ENCODE results near the gene OVCA2. TPM values are rescaled to one million over a fixed set of nuclear protein-coding genes. Genes with fewer than 3 reads are reported as not detected.

The OVCA2 gene
- total RNA-seq, 1 experiment from 2014 or later = 42.5 TPM

- in situ Hi-C loops (cut with HindIII; ENCODE audit: low pct_unique_long_range_greater_than_20kb, low sequenced_read_pairs) = no loop called here
- DNase-seq (ENCODE audit: low read depth, low spot score) = no peak
- no peak for TF ChIP-seq TCF7L2 (IDR thresholded peaks at IDR 0.05; ENCODE audit: low read depth, low read length)
- TF ChIP-seq, protein P1, sequence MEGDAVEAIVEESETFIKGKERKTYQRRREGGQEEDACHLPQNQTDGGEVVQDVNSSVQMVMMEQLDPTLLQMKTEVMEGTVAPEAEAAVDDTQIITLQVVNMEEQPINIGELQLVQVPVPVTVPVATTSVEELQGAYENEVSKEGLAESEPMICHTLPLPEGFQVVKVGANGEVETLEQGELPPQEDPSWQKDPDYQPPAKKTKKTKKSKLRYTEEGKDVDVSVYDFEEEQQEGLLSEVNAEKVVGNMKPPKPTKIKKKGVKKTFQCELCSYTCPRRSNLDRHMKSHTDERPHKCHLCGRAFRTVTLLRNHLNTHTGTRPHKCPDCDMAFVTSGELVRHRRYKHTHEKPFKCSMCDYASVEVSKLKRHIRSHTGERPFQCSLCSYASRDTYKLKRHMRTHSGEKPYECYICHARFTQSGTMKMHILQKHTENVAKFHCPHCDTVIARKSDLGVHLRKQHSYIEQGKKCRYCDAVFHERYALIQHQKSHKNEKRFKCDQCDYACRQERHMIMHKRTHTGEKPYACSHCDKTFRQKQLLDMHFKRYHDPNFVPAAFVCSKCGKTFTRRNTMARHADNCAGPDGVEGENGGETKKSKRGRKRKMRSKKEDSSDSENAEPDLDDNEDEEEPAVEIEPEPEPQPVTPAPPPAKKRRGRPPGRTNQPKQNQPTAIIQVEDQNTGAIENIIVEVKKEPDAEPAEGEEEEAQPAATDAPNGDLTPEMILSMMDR (IDR thresholded peaks at IDR 0.05) = no peak
- no peaks in the 10 kb centered on the region for H3K36me3 ChIP-seq (ENCODE audit: control insufficient read depth, insufficient read depth, low read length)
- no TSS peak for BruUV-seq (replicated peaks)
- no peaks in the 10 kb centered on the region for H3K9me3 ChIP-seq (ENCODE audit: control insufficient read depth, insufficient read depth, low read depth, low read length)
- H3K4me1 ChIP-seq (ENCODE audit: control insufficient read depth, insufficient read depth, low read length) = no peaks in the 10 kb centered on the region
- ChIA-PET POLR2A (no interaction called here), CTCF (no interaction called here)
- ATAC-seq = no peak
- intact Hi-C loops (cut with micrococcal nuclease; ENCODE audit: unreplicated experiment) = no loop called here
- no peak overlapping the region for H3K4me3 ChIP-seq (ENCODE audit: low read depth in 2 of 2, low read length in 2 of 2)
- H3K27me3 ChIP-seq (ENCODE audit: control insufficient read depth, insufficient read depth, low read length) = no peaks in the 10 kb centered on the region
- H3K27ac ChIP-seq (ENCODE audit: low read length) = no peak overlapping the region
Observed at GRCh38 chr17:2056206-2057174, 14.7 kb downstream of the OVCA2 start.

DNA sequence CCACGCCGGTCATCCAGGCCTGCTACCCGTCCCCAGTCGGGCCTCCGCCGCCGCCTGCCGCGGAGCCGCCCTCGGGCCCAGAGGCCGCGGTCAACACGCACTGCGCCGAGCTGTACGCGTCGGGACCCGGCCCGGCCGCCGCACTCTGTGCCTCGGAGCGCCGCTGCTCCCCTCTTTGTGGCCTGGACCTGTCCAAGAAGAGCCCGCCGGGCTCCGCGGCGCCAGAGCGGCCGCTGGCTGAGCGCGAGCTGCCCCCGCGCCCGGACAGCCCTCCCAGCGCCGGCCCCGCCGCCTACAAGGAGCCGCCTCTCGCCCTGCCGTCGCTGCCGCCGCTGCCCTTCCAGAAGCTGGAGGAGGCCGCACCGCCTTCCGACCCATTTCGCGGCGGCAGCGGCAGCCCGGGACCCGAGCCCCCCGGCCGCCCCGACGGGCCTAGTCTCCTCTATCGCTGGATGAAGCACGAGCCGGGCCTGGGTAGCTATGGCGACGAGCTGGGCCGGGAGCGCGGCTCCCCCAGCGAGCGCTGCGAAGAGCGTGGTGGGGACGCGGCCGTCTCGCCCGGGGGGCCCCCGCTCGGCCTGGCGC, 15.4 kb downstream of the OVCA2 start:
- in situ Hi-C loops (cut with HindIII; ENCODE audit: low pct_unique_long_range_greater_than_20kb, low sequenced_read_pairs) (no loop called here), intact Hi-C loops (cut with micrococcal nuclease; ENCODE audit: unreplicated experiment) (no loop called here)
- H3K4me1 ChIP-seq (ENCODE audit: control insufficient read depth, insufficient read depth, low read length) = no peaks in the 10 kb centered on the region
- ChIA-PET POLR2A (no interaction called here), CTCF (no interaction called here)
- ATAC-seq (no peak), DNase-seq (ENCODE audit: low read depth, low spot score) (no peak)
- BruUV-seq (replicated peaks) = no TSS peak
- no peaks in the 10 kb centered on the region for H3K27me3 ChIP-seq (ENCODE audit: control insufficient read depth, insufficient read depth, low read length)
- H3K9me3 ChIP-seq (ENCODE audit: control insufficient read depth, insufficient read depth, low read depth, low read length) = no peaks in the 10 kb centered on the region
- no peak overlapping the region for H3K27ac ChIP-seq (ENCODE audit: low read length)
- TF ChIP-seq REST (IDR thresholded peaks at IDR 0.05; ENCODE audit: insufficient read depth in 1 of 2, low read depth in 2 of 2, low read length in 1 of 2) = no peak
- TF ChIP-seq, protein P1 (IDR thresholded peaks at IDR 0.05) = no peak
- TF ChIP-seq SIN3A (IDR thresholded peaks at IDR 0.05; ENCODE audit: borderline replicate concordance, insufficient read depth, low read depth, low read length) = no peak
- no peak for TF ChIP-seq TCF7L2 (IDR thresholded peaks at IDR 0.05; ENCODE audit: low read depth, low read length)
- no peak for TF ChIP-seq POLR2AphosphoS5 (IDR thresholded peaks at IDR 0.05; ENCODE audit: low read depth, low read length)
- H3K4me3 ChIP-seq (ENCODE audit: low read depth in 2 of 2, low read length in 2 of 2) = no peak overlapping the region
- H3K36me3 ChIP-seq (ENCODE audit: control insufficient read depth, insufficient read depth, low read length) = no peaks in the 10 kb centered on the region
